ENCODE measurements around the gene LDB3.

Gene LDB3

DNA sequence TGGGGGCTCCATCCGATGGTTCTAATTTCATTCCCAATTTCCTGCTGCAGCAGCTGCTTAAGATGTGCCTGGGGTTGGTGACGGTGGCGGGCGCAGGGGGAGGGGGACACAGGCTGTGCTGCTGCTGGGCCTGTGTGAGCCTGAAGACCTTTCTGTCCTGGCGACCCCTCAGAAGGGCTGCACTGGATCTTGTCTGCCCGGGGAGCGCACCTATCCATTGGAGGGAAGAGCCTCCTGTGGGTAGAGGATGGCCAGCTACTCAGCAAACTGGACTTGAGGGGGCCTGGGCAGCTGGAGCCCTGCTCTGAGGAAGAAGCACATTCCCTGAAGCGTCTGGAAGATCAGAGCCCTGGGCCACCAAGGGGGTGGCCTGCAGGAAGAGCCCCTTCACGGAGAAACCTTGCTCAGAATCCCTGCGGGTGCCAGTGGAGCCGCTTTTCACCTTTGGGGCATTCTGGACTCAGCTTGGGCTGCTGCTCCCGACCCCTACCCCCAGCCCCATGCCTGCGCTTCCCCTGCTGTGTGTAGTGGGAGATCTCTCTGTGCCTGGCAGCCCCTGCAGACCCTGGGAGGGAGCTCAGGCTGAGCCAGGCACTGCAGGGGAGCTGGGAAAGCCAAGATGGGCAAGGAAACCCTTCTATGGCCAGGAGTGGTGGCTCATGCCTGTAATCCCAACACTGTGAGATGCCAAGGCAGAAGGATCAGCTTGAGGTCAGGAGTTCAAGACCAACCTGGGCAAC, 17.8 kb downstream of the LDB3 start:
- Histone ChIP-seq H3K4me3 (ENCODE audit: low read length) (no peak overlapping the region), H3K9ac (ENCODE audit: low read length) (no peak overlapping the region), H3K4me1 (ENCODE audit: control insufficient read depth, insufficient read depth, low read length) (no peaks in the 10 kb centered on the region), H3K36me3 (ENCODE audit: control insufficient read depth, insufficient read depth, low read length) (no peaks in the 10 kb centered on the region), H3K9me3 (ENCODE audit: control insufficient read depth, low read length) (no peaks in the 10 kb centered on the region), H3K27me3 (ENCODE audit: control insufficient read depth, insufficient read depth, low read length) (no peaks in the 10 kb centered on the region)

GRCh38 chr10:86686972-86687371, 18.7 kb downstream of the LDB3 start:
- H3K4me1 ChIP-seq (ENCODE audit: control insufficient read depth, insufficient read depth, low read length) = no peaks in the 10 kb centered on the region
- no peak overlapping the region for H3K9ac ChIP-seq (ENCODE audit: low read length)

GRCh38 chr10:86687750-86688149, 19.4 kb downstream of the LDB3 start:
- H3K4me1 ChIP-seq (ENCODE audit: control insufficient read depth, insufficient read depth, low read length) = no peaks in the 10 kb centered on the region
- no peaks in the 10 kb centered on the region for H3K9me3 ChIP-seq (ENCODE audit: control insufficient read depth, low read length)
- no peak overlapping the region for H3K9ac ChIP-seq (ENCODE audit: low read length)
- no peak overlapping the region for H3K4me3 ChIP-seq (ENCODE audit: low read length)
- H3K36me3 ChIP-seq (ENCODE audit: control insufficient read depth, insufficient read depth, low read length) = no peaks in the 10 kb centered on the region
- no peaks in the 10 kb centered on the region for H3K27me3 ChIP-seq (ENCODE audit: control insufficient read depth, insufficient read depth, low read length)

More at GRCh38 chr10:86686972-86687371, 18.7 kb downstream of the LDB3 start:
- Histone ChIP-seq H3K36me3 (ENCODE audit: control insufficient read depth, insufficient read depth, low read length) (no peaks in the 10 kb centered on the region), H3K27me3 (ENCODE audit: control insufficient read depth, insufficient read depth, low read length) (no peaks in the 10 kb centered on the region), H3K4me3 (ENCODE audit: low read length) (no peak overlapping the region), H3K9me3 (ENCODE audit: control insufficient read depth, low read length) (no peaks in the 10 kb centered on the region)

DNA sequence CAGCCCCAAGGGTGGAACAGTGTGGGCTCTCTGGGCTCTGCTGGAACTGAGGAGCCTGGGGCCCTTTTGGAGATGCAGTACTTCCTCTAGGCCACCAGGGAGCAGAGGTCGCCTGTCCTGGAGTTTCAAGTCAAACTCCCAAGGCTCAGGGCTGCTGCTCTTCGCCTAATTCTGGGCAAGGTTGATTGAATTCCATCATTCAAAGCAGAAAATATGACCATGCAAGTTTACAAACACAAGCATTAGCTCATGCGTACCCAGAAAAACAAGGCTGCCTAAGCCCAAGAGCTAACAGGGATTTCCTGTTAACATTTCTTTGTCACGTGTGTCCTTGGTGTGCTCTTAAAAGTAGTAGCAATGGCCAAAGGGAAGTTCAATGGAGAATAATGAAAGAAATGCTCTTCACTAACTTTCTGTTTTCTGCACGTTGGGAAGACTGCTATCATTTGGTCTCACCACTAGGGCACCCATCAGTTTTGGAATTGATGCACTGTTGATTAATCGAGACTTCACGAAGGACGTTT, 20.1 kb downstream of the LDB3 start:
- Histone ChIP-seq H3K27me3 (ENCODE audit: control insufficient read depth, insufficient read depth, low read length) (no peaks in the 10 kb centered on the region), H3K9me3 (ENCODE audit: control insufficient read depth, low read length) (no peaks in the 10 kb centered on the region), H3K4me3 (ENCODE audit: low read length) (no peak overlapping the region), H3K9ac (ENCODE audit: low read length) (no peak overlapping the region), H3K4me1 (ENCODE audit: control insufficient read depth, insufficient read depth, low read length) (no peaks in the 10 kb centered on the region), H3K36me3 (ENCODE audit: control insufficient read depth, insufficient read depth, low read length) (no peaks in the 10 kb centered on the region)

DNA sequence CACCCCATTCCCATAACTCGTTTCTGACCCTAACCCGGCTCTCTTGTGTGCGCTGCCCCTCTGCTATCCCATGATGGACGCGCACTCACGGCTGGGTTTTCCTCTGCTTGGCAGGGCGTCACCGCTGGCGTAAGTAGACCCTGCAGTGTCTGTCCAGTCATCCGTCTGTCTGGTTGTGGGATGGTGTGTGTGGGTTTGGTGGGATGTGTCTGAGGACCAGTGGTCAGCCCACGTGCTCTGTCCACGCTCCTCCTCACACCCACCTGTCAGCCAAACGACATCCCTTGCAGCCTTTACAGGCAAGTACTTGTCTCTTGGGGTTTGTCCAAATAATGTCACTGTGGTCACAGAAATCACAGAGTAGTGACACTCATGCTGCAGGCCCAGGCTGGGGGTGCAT, 20.8 kb downstream of the LDB3 start:
- H3K9me3 ChIP-seq (ENCODE audit: control insufficient read depth, low read length) = no peaks in the 10 kb centered on the region
- no peaks in the 10 kb centered on the region for H3K36me3 ChIP-seq (ENCODE audit: control insufficient read depth, insufficient read depth, low read length)
- no peaks in the 10 kb centered on the region for H3K4me1 ChIP-seq (ENCODE audit: control insufficient read depth, insufficient read depth, low read length)
- no peak overlapping the region for H3K9ac ChIP-seq (ENCODE audit: low read length)
- no peak overlapping the region for H3K4me3 ChIP-seq (ENCODE audit: low read length)
- H3K27me3 ChIP-seq (ENCODE audit: control insufficient read depth, insufficient read depth, low read length) = peaks cover under 1% of the 10 kb centered on the region

DNA sequence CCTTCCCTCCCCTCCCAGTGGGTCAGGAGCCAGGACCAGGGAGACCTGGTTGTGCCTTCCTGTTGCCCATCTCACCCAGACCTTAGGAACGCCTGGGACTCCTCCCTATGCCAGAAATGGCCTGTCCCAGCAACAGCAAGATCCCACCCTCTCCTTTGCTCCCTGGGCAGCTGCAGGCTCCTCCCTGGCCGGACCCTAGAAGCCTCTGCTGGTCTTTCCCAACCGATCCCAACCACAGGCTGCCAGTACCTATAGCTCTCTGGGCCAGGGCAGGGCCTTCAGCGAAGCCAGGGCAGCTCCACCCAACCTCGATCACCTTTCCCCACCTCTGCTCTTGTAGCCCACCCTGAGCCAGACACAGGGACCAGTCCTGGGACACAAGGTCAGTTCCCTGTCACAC, 21.9 kb downstream of the LDB3 start:
- H3K4me1 ChIP-seq (ENCODE audit: control insufficient read depth, insufficient read depth, low read length) = no peaks in the 10 kb centered on the region
- H3K36me3 ChIP-seq (ENCODE audit: control insufficient read depth, insufficient read depth, low read length) = no peaks in the 10 kb centered on the region
- H3K9me3 ChIP-seq (ENCODE audit: control insufficient read depth, low read length) = no peaks in the 10 kb centered on the region
- H3K4me3 ChIP-seq (ENCODE audit: low read length) = no peak overlapping the region
- H3K27me3 ChIP-seq (ENCODE audit: control insufficient read depth, insufficient read depth, low read length) = peaks cover 3% of the 10 kb centered on the region
- H3K9ac ChIP-seq (ENCODE audit: low read length) = no peak overlapping the region

- H3K27me3 ChIP-seq (ENCODE audit: control insufficient read depth, insufficient read depth, low read length) = peaks cover 3% of the 10 kb centered on the region
- no peaks in the 10 kb centered on the region for H3K9me3 ChIP-seq (ENCODE audit: control insufficient read depth, low read length)
- H3K4me3 ChIP-seq (ENCODE audit: low read length) = no peak overlapping the region
- no peaks in the 10 kb centered on the region for H3K4me1 ChIP-seq (ENCODE audit: control insufficient read depth, insufficient read depth, low read length)
- H3K36me3 ChIP-seq (ENCODE audit: control insufficient read depth, insufficient read depth, low read length) = no peaks in the 10 kb centered on the region
- H3K9ac ChIP-seq (ENCODE audit: low read length) = no peak overlapping the region
Observed at GRCh38 chr10:86690657-86691084, 22.4 kb downstream of the LDB3 start.

DNA sequence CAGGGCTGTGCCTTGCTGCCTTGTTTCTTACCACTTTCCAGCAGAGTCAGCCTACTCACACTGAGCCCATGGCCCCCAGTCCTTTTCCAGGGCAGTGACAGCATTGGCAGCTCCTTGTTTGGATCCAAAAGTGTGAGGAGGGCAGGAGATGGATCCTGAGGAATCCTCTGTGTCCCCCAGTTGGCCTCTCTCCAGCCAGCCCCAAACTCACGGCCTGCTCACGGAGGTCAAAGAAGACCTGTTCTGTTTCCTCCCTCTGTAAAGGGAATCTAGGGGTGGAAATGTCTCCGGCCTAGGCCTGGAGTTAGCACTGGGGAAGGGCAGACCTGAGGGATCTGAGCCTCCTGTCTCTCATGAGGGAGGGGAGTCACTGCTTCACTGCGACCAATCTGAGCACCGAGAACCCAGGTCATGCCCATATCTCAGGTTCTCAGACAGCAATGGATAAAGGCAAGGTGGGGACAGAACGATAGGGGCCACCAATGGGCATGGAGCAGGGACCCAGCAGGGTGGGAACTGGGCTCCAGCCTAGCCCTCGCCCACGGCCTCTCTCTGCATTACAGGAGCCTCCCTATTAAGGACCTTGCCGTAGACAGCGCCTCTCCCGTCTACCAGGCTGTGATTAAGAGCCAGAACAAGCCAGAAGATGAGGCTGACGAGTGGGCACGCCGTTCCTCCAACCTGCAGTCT, 23.2 kb downstream of the LDB3 start:
- H3K4me1 ChIP-seq (ENCODE audit: control insufficient read depth, insufficient read depth, low read length) = no peaks in the 10 kb centered on the region
- H3K9ac ChIP-seq (ENCODE audit: low read length) = no peak overlapping the region
- peaks cover 8% of the 10 kb centered on the region for H3K27me3 ChIP-seq (ENCODE audit: control insufficient read depth, insufficient read depth, low read length)
- H3K4me3 ChIP-seq (ENCODE audit: low read length) = no peak overlapping the region
- H3K36me3 ChIP-seq (ENCODE audit: control insufficient read depth, insufficient read depth, low read length) = no peaks in the 10 kb centered on the region
- no peaks in the 10 kb centered on the region for H3K9me3 ChIP-seq (ENCODE audit: control insufficient read depth, low read length)

- H3K9me3 ChIP-seq (ENCODE audit: control insufficient read depth, low read length) = no peaks in the 10 kb centered on the region
- peaks cover 11% of the 10 kb centered on the region for H3K27me3 ChIP-seq (ENCODE audit: control insufficient read depth, insufficient read depth, low read length)
- H3K4me1 ChIP-seq (ENCODE audit: control insufficient read depth, insufficient read depth, low read length) = no peaks in the 10 kb centered on the region
- H3K36me3 ChIP-seq (ENCODE audit: control insufficient read depth, insufficient read depth, low read length) = no peaks in the 10 kb centered on the region
- no peak overlapping the region for H3K9ac ChIP-seq (ENCODE audit: low read length)
- H3K4me3 ChIP-seq (ENCODE audit: low read length) = no peak overlapping the region
Observed at GRCh38 chr10:86692023-86692514, 23.8 kb downstream of the LDB3 start.

GRCh38 chr10:86692664-86693063, 24.4 kb downstream of the LDB3 start:
- Histone ChIP-seq H3K27me3 (ENCODE audit: control insufficient read depth, insufficient read depth, low read length) (peaks cover 11% of the 10 kb centered on the region), H3K9me3 (ENCODE audit: control insufficient read depth, low read length) (no peaks in the 10 kb centered on the region), H3K4me3 (ENCODE audit: low read length) (no peak overlapping the region), H3K4me1 (ENCODE audit: control insufficient read depth, insufficient read depth, low read length) (no peaks in the 10 kb centered on the region), H3K9ac (ENCODE audit: low read length) (no peak overlapping the region), H3K36me3 (ENCODE audit: control insufficient read depth, insufficient read depth, low read length) (no peaks in the 10 kb centered on the region)

- H3K4me1 ChIP-seq (ENCODE audit: control insufficient read depth, insufficient read depth, low read length) = no peaks in the 10 kb centered on the region
- no peaks in the 10 kb centered on the region for H3K36me3 ChIP-seq (ENCODE audit: control insufficient read depth, insufficient read depth, low read length)
- H3K4me3 ChIP-seq (ENCODE audit: low read length) = no peak overlapping the region
- peaks cover 11% of the 10 kb centered on the region for H3K27me3 ChIP-seq (ENCODE audit: control insufficient read depth, insufficient read depth, low read length)
- no peaks in the 10 kb centered on the region for H3K9me3 ChIP-seq (ENCODE audit: control insufficient read depth, low read length)
- no peak overlapping the region for H3K9ac ChIP-seq (ENCODE audit: low read length)
Observed at GRCh38 chr10:86693275-86693674, 25.0 kb downstream of the LDB3 start.

DNA sequence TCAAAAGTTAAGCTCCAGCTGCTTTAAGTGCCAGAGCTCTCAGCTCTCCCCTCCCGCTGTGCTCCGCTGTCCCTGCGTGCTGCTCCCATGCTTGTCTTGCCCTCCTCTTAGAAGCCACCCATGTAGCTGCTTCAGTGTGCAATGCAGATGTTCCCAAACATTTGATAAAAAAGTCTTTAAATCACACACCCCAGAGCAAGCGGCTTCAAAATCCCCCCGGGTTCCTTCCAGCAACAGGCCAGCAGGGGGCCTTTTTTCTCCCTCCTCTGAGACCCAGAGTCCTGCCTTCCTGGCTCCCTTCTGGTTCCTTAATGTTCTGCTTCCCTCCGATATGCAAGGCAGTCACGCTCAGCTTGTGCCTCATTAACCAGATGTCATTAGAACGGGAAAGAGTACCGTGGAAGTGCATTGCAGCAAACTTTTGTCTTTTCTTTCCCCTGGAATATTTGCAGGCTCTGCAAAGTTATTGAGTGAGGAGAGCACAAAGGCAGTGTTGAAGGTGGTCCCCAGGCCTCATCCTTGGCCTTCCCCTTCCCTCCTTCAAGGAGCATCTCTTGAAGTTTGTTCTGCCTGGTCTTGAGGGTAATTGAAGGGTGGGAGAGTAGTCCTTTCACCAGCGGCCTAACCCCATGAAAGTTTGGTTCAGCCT, 25.5 kb downstream of the LDB3 start:
- H3K9me3 ChIP-seq (ENCODE audit: control insufficient read depth, low read length) = no peaks in the 10 kb centered on the region
- no peaks in the 10 kb centered on the region for H3K4me1 ChIP-seq (ENCODE audit: control insufficient read depth, insufficient read depth, low read length)
- no peaks in the 10 kb centered on the region for H3K36me3 ChIP-seq (ENCODE audit: control insufficient read depth, insufficient read depth, low read length)
- no peak overlapping the region for H3K9ac ChIP-seq (ENCODE audit: low read length)
- H3K27me3 ChIP-seq (ENCODE audit: control insufficient read depth, insufficient read depth, low read length) = peaks cover 11% of the 10 kb centered on the region
- H3K4me3 ChIP-seq (ENCODE audit: low read length) = no peak overlapping the region
